ENCODE results near the gene ANO1. TPM values are rescaled to one million over a fixed set of nuclear protein-coding genes. Genes with fewer than 3 reads are reported as not detected.

Gene ANO1
- total and polyA plus RNA-seq, 2 donors (not counting 1 experiment from before 2014, with no cell fraction given) = not detected

DNA sequence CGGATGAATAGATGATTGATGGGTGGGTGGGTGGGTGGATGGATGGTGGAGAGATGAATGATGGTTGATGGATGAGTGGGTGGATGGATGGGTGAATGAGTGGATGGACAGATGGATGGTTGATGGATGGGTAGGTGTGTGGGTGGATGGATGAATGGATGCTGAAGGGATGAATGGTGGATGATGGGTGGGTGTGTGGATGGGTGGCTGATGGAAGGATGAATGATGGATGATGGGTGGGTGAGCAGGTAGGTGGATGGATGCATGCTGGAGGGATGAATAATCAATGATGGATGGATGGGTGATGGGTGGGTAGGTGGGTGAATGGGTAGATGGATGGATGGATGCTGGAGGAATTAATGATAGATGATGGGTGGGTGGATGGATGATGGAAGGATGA, 40.5 kb downstream of the ANO1 start:
- ChIA-PET CTCF (no interaction called here), POLR2A (no interaction called here)
- no peak overlapping the region for H3K27ac Mint-ChIP-seq
- no peaks in the 10 kb centered on the region for H3K4me1 Mint-ChIP-seq
- no peak overlapping the region for H3K4me3 Mint-ChIP-seq
- TF ChIP-seq CTCF (IDR thresholded peaks at IDR 0.05) (no peak), EZH2 (IDR thresholded peaks at IDR 0.05; ENCODE audit: borderline replicate concordance, insufficient read depth, low read depth, low read length, poor library complexity, severe bottlenecking) (no peak)
- Histone ChIP-seq H3K4me3 (ENCODE audit: control extremely low read depth in 1 of 5, extremely low read depth in 1 of 5, insufficient read depth in 1 of 5, low read depth in 2 of 5, low read length in 4 of 5) (no peak overlapping the region), H3K9me3 (ENCODE audit: control extremely low read depth in 1 of 3, control insufficient read depth in 2 of 3, insufficient read depth in 1 of 3, low read length in 2 of 3) (no peaks in the 10 kb centered on the region), H3K4me2 (replicated peaks; ENCODE audit: low read depth, low read length, poor library complexity, severe bottlenecking) (no peak overlapping the region), H3K79me2 (ENCODE audit: control insufficient read depth, insufficient read depth, low read length) (no peaks in the 10 kb centered on the region), H3K9ac (ENCODE audit: low read length) (no peak overlapping the region), H4K20me1 (ENCODE audit: control insufficient read depth, insufficient read depth, low read length, poor library complexity, severe bottlenecking) (no peaks in the 10 kb centered on the region), H3K27ac (ENCODE audit: low read length in 2 of 2) (no peak overlapping the region), H3K4me1 (ENCODE audit: control insufficient read depth in 2 of 2, insufficient read depth in 2 of 2, low read length in 2 of 2) (no peaks in the 10 kb centered on the region), H3K36me3 (replicated peaks in 1 of 2; ENCODE audit: control extremely low read depth in 1 of 2, control insufficient read depth in 1 of 2, extremely low read depth in 1 of 2, insufficient read depth in 2 of 2, low read length in 1 of 2) (no peaks in the 10 kb centered on the region), H3K27me3 (replicated peaks in 1 of 4; ENCODE audit: control extremely low read depth in 1 of 4, control insufficient read depth in 3 of 4, insufficient read depth in 4 of 4, low read length in 3 of 4) (no peaks in the 10 kb centered on the region), H2AFZ (ENCODE audit: insufficient read depth, low read depth, low read length, poor library complexity, severe bottlenecking) (no peak overlapping the region)
- DNase-seq (no peak), ATAC-seq (ENCODE audit: low read depth) (no peak)
- 100% methylated on average over 1 of the region's 1 CpG for WGBS (ENCODE audit: insufficient coverage)
- H3K9me3 Mint-ChIP-seq (ENCODE audit: insufficient read depth) = peaks cover 4% of the 10 kb centered on the region
- H3K27me3 Mint-ChIP-seq = peaks cover 13% of the 10 kb centered on the region
- intact Hi-C loops (cut with micrococcal nuclease) = no loop called here

GRCh38 chr11:70119502-70119901, 41.4 kb downstream of the ANO1 start:
- no peak for ATAC-seq (ENCODE audit: low read depth)

More at GRCh38 chr11:70119502-70119901, 41.4 kb downstream of the ANO1 start:
- H3K27ac ChIP-seq (ENCODE audit: low read length in 2 of 2) = no peak overlapping the region
- no peaks in the 10 kb centered on the region for H4K20me1 ChIP-seq (ENCODE audit: control insufficient read depth, insufficient read depth, low read length, poor library complexity, severe bottlenecking)
- no peaks in the 10 kb centered on the region for H3K36me3 ChIP-seq (replicated peaks in 1 of 2; ENCODE audit: control extremely low read depth in 1 of 2, control insufficient read depth in 1 of 2, extremely low read depth in 1 of 2, insufficient read depth in 2 of 2, low read length in 1 of 2)
- no peak overlapping the region for H2AFZ ChIP-seq (ENCODE audit: insufficient read depth, low read depth, low read length, poor library complexity, severe bottlenecking)
- intact Hi-C loops (cut with micrococcal nuclease) = no loop called here
- no peak for DNase-seq
- H3K9me3 ChIP-seq (ENCODE audit: control extremely low read depth in 1 of 3, control insufficient read depth in 2 of 3, insufficient read depth in 1 of 3, low read length in 2 of 3) = no peaks in the 10 kb centered on the region
- Mint-ChIP-seq H3K27ac (no peak overlapping the region), H3K27me3 (peaks cover 8% of the 10 kb centered on the region), H3K4me1 (no peaks in the 10 kb centered on the region), H3K4me3 (no peak overlapping the region), H3K9me3 (ENCODE audit: insufficient read depth) (peaks cover 4% of the 10 kb centered on the region)
- no peaks in the 10 kb centered on the region for H3K4me1 ChIP-seq (ENCODE audit: control insufficient read depth in 2 of 2, insufficient read depth in 2 of 2, low read length in 2 of 2)
- 98% methylated on average over 2 of the region's 2 CpGs for WGBS (ENCODE audit: insufficient coverage)
- no peak overlapping the region for H3K4me2 ChIP-seq (replicated peaks; ENCODE audit: low read depth, low read length, poor library complexity, severe bottlenecking)
- H3K9ac ChIP-seq (ENCODE audit: low read length) = no peak overlapping the region
- no peak for TF ChIP-seq CTCF (IDR thresholded peaks at IDR 0.05)
- TF ChIP-seq EZH2 (IDR thresholded peaks at IDR 0.05; ENCODE audit: borderline replicate concordance, insufficient read depth, low read depth, low read length, poor library complexity, severe bottlenecking) = no peak
- no peaks in the 10 kb centered on the region for H3K79me2 ChIP-seq (ENCODE audit: control insufficient read depth, insufficient read depth, low read length)
- CTCF ChIA-PET = no interaction called here
- no peaks in the 10 kb centered on the region for H3K27me3 ChIP-seq (replicated peaks in 1 of 4; ENCODE audit: control extremely low read depth in 1 of 4, control insufficient read depth in 3 of 4, insufficient read depth in 4 of 4, low read length in 3 of 4)
- POLR2A ChIA-PET = interaction anchor here (0.6 kb wide), 1 partner anchor 117 kb away, joined by 3 read pairs; no protein-coding TSS in a partner anchor
- H3K4me3 ChIP-seq (ENCODE audit: control extremely low read depth in 1 of 5, extremely low read depth in 1 of 5, insufficient read depth in 1 of 5, low read depth in 2 of 5, low read length in 4 of 5) = no peak overlapping the region

Measured in B cell (primary cell).